MM.1S (cell line): ENCODE measurements around the gene MPND.

Experiments
- DNase-seq: peaks from one replicate; pipeline ENCODE4 v3.0.0-alpha.2; 2015
- H2AFZ ChIP-seq: fragments of 300-600 bp; sonication (generic); 2 replicates; pipeline ENCODE4 v1.6.0; 2016; ENCODE audit warnings: antibody characterized with exemption, low read length
- H3F3A ChIP-seq: fragments of 300-600 bp; sonication (generic); 2 replicates; pipeline ENCODE4 v1.6.1; 2016; ENCODE audit warnings: mild to moderate bottlenecking, antibody characterized with exemption, low read length, moderate library complexity, mixed read lengths; ENCODE audit not compliant: insufficient read depth
- H3K27ac ChIP-seq: fragments of 300-600 bp; sonication (generic); 2 replicates; pipeline ENCODE4 v1.5.1; 2016; ENCODE audit warnings: mild to moderate bottlenecking, low read length
- H3K27me3 ChIP-seq: fragments of 300-600 bp; sonication (generic); replicated peaks from 2 replicates; pipeline ENCODE4 v1.6.0; 2016; ENCODE audit warnings: low read length; ENCODE audit not compliant: insufficient read depth
- H3K36me3 ChIP-seq: fragments of 300-600 bp; sonication (generic); replicated peaks from 2 replicates; pipeline ENCODE4 v1.6.1; 2016; ENCODE audit warnings: mild to moderate bottlenecking, low read length, mixed read lengths; ENCODE audit not compliant: insufficient read depth
- H3K4me1 ChIP-seq: fragments of 300-600 bp; sonication (generic); 2 replicates; pipeline ENCODE4 v1.6.1; 2016; ENCODE audit warnings: low read length, mixed read lengths
- H3K4me2 ChIP-seq: fragments of 300-600 bp; sonication (generic); 2 replicates; pipeline ENCODE4 v1.6.0; 2016; ENCODE audit warnings: low read depth, low read length
- H3K4me3 ChIP-seq: fragments of 300-600 bp; sonication (generic); 2 replicates; pipeline ENCODE4 v1.5.1; 2016; ENCODE audit warnings: low read length, mixed read lengths
- H3K79me2 ChIP-seq: fragments of 300-600 bp; sonication (generic); 2 replicates; pipeline ENCODE4 v1.6.1; 2016; ENCODE audit warnings: mixed run types, low read length, mixed read lengths
- H3K9ac ChIP-seq: fragments of 300-600 bp; sonication (generic); 2 replicates; pipeline ENCODE4 v1.6.1; 2016; ENCODE audit warnings: low read length, mixed read lengths
- H3K9me2 ChIP-seq: fragments of 300-600 bp; sonication (generic); replicated peaks from 2 replicates; pipeline ENCODE4 v1.6.1; 2016; ENCODE audit warnings: mild to moderate bottlenecking, low read length, mixed read lengths; ENCODE audit not compliant: insufficient read depth
- H3K9me3 ChIP-seq: fragments of 300-600 bp; sonication (generic); replicated peaks from 2 replicates; pipeline ENCODE4 v1.6.1; 2016; ENCODE audit warnings: mild to moderate bottlenecking, low read length, mixed read lengths; ENCODE audit not compliant: insufficient read depth
- H4K20me1 ChIP-seq: fragments of 300-600 bp; sonication (generic); 2 replicates; pipeline ENCODE4 v1.6.1; 2016; ENCODE audit warnings: mild to moderate bottlenecking, low read length, moderate library complexity, mixed read lengths; ENCODE audit not compliant: insufficient read depth
- CTCF ChIP-seq: fragments of 300-600 bp; sonication (generic); IDR thresholded peaks from 2 replicates; pipeline ENCODE4 v1.5.1; 2016; ENCODE audit warnings: antibody characterized with exemption, low read length, mixed read lengths
- EZH2 ChIP-seq: fragments of 300-600 bp; sonication (generic); optimal IDR thresholded peaks from 2 replicates; pipeline ENCODE3; 2017; ENCODE audit warnings: low read depth, mild to moderate bottlenecking, antibody characterized with exemption, low read length, mixed read lengths
- EZH2phosphoT487 ChIP-seq: fragments of 300-600 bp; sonication (generic); IDR thresholded peaks from 2 replicates; pipeline ENCODE4 v1.6.1; 2018; ENCODE audit warnings: antibody characterized with exemption, low read length

Gene MPND

GRCh38 chr19:4329858-4330257 is 13.5 kb upstream of the MPND start:
- no peak for DNase-seq
- Histone ChIP-seq H3K9me2 (no peaks in the 10 kb centered on the region), H3K79me2 (no peaks in the 10 kb centered on the region), H3K36me3 (no peaks in the 10 kb centered on the region), H3K4me3 (no peak overlapping the region), H3K27me3 (peaks cover 8% of the 10 kb centered on the region), H3K9ac (no peak overlapping the region), H3K4me2 (no peak overlapping the region), H3F3A (no peaks in the 10 kb centered on the region), H4K20me1 (no peaks in the 10 kb centered on the region), H3K27ac (no peak overlapping the region), H3K9me3 (no peaks in the 10 kb centered on the region), H2AFZ (no peak overlapping the region), H3K4me1 (0 out of 2 replicates have a peak, but pooled peaks cover 3% of the 10 kb centered on the region)
- no peak for TF ChIP-seq EZH2phosphoT487

GRCh38 chr19:4334929-4335570 is 8.3 kb upstream of the MPND start:
- TF ChIP-seq CTCF, result no peak
- TF ChIP-seq EZH2phosphoT487, result no peak
- no peak for TF ChIP-seq EZH2
- Histone ChIP-seq H3K36me3 (no peaks in the 10 kb centered on the region), H3K79me2 (no peaks in the 10 kb centered on the region), H4K20me1 (no peaks in the 10 kb centered on the region), H3F3A (0 out of 2 replicates have a peak, but pooled peaks cover 2% of the 10 kb centered on the region), H2AFZ (no peak overlapping the region), H3K27me3 (no peaks in the 10 kb centered on the region), H3K4me1 (peaks cover 6% of the 10 kb centered on the region; the same call in 1 of the 2 replicates), H3K4me2 (no peak overlapping the region), H3K27ac (no peak overlapping the region), H3K9ac (no peak overlapping the region), H3K4me3 (no peak overlapping the region), H3K9me2 (no peaks in the 10 kb centered on the region), H3K9me3 (no peaks in the 10 kb centered on the region)
- DNase-seq, result no peak

GRCh38 chr19:4337906-4338440 is 5.4 kb upstream of the MPND start:
- no peaks in the 10 kb centered on the region for H3K9me2 ChIP-seq
- H3K4me1 ChIP-seq, result peaks cover 6% of the 10 kb centered on the region; the same call in 1 of the 2 replicates
- DNase-seq, result no peak
- H3K4me3 ChIP-seq, result peak overlapping the region; percentile 56
- peak overlapping the region; percentile 82 for H3K4me2 ChIP-seq
- peak overlapping the region; percentile 22; the same call in 1 of the 2 replicates for H3K27ac ChIP-seq
- H3K27me3 ChIP-seq, result no peaks in the 10 kb centered on the region
- no peaks in the 10 kb centered on the region for H4K20me1 ChIP-seq
- no peaks in the 10 kb centered on the region for H3K79me2 ChIP-seq
- H3K9ac ChIP-seq, result peak overlapping the region; percentile 67
- no peaks in the 10 kb centered on the region for H3K36me3 ChIP-seq
- peaks cover 2% of the 10 kb centered on the region; the same call in 1 of the 2 replicates for H3F3A ChIP-seq
- peak overlapping the region; percentile 77 for H2AFZ ChIP-seq
- no peaks in the 10 kb centered on the region for H3K9me3 ChIP-seq
- no peak for TF ChIP-seq CTCF
- no peak for TF ChIP-seq EZH2phosphoT487
- no peak for TF ChIP-seq EZH2
